GM18868 (cell line): ENCODE measurements around the gene FBXW12.

ENCODE experiments used
- ATAC-seq: cut with Tn5 transposase; IDR thresholded peaks from one replicate; pipeline ENCODE4 v1.9.1; 2021; ENCODE audit warnings: mild to moderate bottlenecking, moderate library complexity; ENCODE audit not compliant: unreplicated experiment

The FBXW12 gene

DNA sequence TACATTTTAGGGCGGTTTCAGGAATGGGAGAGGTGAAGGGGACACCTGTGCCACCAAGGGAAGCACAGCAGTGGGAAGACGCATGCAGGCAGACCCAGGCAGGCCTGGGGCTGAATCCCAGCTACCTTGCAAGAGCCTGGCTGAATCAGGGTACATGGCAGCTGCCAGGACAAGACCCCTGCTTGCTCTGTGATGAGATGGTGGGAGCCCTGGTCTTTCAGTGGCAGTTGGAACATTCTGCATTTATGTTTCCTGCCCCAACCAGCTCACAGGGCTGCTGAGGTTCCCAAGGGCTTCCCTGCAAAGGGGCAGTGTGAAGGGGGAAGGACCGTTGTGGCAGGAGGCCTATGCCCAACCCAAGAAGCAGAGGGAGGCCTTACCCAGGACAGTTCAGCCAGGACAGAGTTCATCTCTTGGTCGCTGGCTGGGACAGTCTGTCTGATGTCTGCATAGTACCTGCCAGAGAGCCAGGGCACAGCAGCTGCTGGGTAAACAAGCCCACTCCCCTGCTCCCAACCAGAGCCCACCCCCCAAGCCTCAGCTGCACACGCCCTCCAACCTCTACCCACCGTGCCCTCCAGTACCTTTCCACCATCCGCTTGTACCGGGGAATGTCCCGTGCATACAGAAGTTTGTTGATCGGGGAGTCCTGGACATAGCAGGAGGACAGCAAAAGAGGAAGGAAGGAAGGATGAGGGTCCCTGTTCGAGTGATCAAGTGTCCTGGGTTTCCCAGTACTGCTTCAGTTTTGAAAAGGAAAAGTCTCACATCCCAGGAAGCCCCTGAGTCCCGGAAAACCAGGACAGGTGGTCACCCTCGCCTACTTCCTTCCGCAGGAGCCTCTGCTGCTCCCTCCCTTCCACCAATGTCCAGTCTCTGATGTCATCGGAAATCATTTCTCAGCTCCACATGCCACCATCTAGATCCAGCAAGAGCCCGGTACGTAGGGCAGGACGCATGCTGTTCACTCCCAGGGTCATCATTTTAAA is 34.7 kb downstream of the FBXW12 start:
- no peak for ATAC-seq

DNA sequence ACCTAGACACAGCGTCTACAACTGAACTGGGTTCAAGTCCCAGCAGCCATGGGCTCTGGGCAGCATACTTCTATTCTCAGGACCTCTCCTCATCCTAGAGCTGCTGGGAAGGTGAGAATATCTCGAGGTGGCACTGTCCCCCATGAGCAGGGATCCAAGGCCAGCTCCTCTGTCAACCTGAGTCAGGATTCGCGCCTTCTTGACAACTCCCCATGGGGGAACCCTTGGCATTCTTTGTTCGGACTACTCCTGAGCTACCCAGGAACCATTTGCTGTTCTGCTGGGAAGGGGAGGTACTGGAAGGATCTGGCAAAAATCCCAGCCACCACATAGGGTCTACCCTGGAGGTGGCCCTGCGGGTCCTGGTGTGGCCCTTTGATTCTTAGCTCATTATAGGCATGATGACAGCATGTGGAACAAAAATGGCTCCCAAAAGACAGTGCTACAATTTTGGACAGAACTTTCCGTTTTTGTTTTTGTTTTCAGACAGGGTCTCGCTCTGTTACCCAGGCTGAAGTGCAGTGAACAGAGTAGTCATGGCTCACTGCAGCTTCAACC is 35.6 kb downstream of the FBXW12 start:
- ATAC-seq = no peak

GRCh38 chr3:48408823-48409281 is 36.8 kb downstream of the FBXW12 start:
- no peak for ATAC-seq

DNA sequence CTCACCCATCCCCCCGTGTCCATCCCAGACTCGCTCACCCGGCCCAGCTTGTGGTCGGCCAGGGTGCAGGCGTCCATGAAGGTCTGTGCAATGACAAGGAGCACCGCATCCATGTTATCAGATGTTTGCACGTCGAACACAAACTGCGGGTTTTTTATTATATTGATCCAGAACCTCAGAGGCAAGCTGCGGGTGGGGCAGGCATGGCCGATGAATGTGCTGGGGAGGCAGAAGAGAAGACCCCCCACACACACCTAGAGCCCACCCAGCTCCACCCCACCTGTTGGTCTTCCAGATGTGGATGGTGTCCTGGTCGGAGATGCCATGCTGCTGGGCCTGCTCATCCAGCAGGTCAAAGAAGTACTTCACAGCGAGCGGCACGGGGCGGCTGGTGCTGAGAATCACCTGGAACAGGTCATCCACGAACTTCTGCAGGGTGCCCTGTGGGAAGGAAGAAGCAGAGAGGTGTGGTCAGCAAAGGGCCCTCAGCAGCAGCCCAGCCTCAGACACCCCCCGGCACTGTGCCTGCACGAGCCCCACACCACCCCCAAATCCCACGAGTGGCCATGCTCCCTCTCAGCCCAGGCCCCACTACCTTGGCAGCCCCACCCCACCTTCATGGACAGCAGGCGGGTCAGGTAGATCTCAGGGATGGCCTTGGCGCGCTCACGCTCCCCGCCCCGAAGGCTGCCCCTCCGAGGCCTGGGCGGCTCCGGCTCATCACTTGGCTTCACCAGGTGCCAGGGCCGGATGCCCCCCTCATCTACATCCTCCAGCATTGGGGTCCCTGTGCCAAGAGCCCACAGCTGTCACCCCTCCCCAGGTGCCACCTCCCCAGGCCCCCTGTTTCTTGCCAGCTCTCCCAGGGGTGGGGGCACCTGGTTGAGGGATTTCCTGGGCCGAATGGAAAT is 37.5 kb downstream of the FBXW12 start:
- no peak for ATAC-seq

DNA sequence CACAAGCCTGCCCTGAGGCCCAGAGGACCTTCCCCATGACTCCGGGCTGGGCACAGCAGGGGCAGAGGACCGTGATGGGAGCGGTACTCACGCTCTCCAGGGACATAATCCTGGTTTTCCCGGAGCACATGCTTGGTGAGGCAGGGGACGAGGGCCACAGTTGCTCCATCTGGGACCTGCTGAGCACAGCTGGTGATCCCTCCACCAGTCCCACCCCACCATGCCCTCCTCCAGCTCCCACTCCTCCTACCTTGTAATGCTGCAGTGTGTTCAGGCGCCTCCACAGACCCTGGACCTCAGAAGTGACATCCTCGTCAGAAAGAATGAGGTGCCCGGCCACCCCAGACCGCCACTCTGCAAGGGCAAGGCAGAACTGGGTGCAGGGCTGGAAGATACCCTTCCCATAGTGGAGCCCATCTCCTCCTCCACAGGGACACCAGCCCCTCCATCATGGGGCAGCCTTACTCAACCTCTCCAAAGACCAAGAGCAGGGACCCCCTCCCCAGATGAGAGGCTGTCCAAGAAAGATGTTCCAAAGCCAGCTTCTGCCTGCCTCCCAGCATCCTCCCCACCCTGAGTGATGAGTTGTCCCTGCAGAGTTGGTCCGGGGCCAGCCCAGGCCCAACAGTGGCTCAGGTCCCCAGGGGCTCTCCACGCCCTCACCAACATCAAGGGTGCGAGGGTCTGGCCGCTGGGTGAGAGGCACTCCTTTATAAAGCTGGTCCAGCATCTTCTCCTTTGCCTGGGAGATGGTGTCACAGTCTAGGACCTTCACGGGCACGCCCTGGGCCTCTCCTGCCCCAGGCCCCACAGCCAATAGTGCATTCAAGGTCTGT is 38.4 kb downstream of the FBXW12 start:
- ATAC-seq = no peak

- ATAC-seq = no peak
Observed at GRCh38 chr3:48411041-48411588, 39.1 kb downstream of the FBXW12 start.

GRCh38 chr3:48411606-48412374 is 39.8 kb downstream of the FBXW12 start:
- no peak for ATAC-seq

DNA sequence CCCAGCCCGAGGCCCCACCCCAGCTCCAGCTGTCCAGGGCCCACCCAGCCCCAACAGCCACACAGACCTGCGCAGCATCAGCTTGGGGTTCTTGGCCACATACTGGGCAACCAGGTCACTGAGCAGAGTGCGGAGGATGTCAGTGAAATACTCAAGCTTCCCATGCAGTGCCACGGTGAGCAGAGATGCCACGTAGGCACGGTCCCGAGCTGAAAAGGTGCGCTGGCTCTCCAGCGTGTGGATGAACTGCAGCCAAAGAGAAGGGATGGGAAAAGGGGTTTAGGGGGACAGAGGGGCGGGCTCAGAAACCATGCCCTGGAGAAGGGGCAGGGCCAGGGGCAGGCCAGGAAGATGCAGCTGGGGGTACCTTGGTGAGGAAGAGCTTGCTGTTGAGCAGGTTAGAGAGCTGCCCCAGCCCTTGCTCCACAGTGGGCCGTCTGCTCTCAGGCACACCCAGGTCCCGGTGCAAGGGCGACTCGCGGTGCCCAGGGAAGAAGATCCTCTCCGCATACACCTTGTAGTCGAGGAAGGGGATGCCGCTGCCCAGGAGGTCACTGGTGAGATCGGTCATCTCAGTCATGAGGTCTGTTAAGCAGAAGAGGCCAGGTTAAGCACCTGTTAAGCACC is 40.5 kb downstream of the FBXW12 start:
- ATAC-seq = no peak

DNA sequence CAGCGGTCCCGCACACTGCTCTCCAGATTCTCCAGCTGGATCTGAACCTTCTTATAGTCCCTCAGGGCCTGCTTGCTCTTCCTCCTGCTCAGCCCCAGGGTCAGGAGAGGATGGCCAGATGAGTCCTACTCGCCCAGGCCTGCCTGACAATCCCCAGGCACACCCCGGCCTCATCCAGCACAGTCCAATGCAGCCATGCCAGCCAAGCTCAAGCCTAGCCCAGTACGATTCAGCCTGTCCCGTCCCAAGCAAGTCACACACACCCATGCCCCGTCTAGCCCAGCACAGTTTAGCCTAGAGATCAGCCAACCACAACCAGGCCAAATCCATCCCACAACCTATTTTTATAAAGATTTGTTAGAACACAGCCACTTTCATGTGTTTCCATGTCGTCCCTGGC is 41.1 kb downstream of the FBXW12 start:
- ATAC-seq = no peak

- ATAC-seq = no peak
Observed at GRCh38 chr3:48413611-48414010, 41.6 kb downstream of the FBXW12 start.

DNA sequence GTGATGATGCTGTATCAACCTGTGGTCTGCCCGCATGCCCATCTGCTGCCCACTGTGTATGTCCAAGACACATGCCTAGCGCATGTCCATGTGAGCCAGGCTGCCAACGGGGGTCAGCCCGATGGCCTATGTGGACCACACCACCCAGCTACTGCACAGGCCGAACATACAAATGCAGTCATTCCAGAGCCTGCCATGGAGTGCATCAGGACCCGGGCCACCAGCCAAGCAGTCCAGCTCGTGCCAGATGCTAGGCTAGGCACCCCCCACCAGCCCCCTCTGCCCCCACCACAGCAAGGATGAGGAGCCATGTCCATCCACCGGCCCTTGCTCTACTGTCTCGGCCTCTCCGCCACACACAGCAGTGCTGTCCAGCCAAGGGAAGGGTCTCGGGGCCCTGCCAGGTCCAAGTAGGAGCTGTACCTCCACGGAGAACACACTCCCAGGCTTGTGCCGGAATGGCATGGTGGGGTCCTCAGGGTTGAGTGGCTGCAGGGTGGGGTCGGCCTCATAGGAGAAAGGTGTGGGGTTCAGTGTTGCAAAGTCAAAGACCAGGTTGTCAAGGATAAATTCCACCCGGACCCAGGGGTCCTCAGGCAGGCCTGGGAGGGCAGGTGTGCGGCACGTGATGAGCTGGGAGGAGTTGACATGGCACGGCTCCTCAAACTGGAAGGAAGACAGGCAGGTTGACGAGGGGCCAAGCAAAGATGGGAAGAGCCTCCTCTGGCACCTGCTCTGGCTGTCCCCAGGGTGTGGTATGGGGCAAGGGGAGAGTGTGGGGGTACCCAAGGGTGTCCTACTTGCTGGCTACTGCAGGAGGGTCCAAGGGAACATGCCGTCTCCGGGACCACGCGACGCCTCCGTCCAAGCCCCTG is 42.6 kb downstream of the FBXW12 start:
- ATAC-seq = no peak

DNA sequence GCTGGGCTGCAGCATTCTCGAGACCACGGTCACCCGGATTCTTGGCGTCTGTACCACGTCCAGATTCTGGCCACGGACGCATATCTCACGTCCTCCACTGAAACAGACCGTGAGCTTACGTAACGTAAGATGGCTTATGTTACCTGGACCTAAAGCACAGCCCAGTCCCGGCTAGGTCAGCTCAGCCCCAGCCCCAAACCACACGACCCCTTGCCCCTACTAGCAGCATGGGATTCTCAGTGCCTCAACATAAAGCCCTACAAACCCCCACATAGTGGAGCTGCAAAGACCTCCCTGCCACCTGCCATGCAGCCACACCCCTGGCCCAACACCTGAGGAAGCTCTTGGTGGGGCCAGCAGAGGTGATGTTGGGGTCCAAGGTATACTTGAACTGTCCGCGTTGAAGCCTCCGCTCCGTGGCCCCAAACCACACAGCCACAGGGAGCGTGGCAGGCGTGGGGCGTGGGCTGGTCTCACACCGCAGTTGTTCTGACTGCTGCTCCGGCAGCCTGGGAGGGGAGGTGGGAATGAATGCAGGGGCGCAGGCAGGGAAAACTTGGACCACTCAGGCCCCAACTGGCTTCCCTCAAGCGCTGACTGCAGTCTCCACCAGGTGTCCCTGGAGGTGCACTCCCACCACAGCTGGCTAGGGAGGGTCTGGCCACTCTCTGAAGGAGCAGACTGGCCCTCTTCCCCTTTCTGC is 43.4 kb downstream of the FBXW12 start:
- ATAC-seq = no peak

DNA sequence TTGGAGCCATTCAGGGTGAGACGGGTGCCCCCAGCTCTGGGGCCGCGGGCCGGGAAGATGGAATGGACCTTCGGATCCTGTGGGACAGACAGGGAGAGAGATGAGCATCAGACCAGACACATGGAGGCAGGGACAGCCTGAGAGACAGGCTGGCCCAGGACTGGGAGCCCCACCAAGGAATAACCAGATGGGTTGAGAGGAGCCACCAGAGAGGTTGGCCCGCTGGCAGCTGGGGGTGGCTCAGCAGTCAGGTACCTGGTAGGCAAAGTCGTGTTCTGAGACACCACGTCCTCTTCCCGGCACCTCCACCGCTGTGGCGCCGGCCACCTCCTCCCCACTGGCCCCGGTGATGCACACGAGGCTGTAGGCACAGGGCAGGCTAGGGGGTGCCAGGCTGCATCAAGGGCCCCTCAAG is 44.1 kb downstream of the FBXW12 start:
- ATAC-seq = no peak

- no peak for ATAC-seq
Observed at GRCh38 chr3:48416546-48416945, 44.5 kb downstream of the FBXW12 start.

GRCh38 chr3:48417529-48418108 is 45.6 kb downstream of the FBXW12 start:
- ATAC-seq = no peak

GRCh38 chr3:48418140-48418539 is 46.1 kb downstream of the FBXW12 start:
- no peak for ATAC-seq

- no peak for ATAC-seq
Observed at GRCh38 chr3:48418651-48419050, 46.6 kb downstream of the FBXW12 start.
